Epithelial cell of esophagus (primary cell): ENCODE measurements around the gene MYO1A.

ENCODE experiments used
- DNase-seq: peaks from one replicate; pipeline ENCODE4 v3.0.0; 2010; ENCODE audit warnings: low read depth
- H3K4me3 ChIP-seq: 2 replicates; pipeline ENCODE4 v1.5.1; 2011; ENCODE audit warnings: mild to moderate bottlenecking, low read length, control low read depth
- TF ChIP-seq, protein P1 (sequence below): IDR thresholded peaks from 2 replicates; pipeline ENCODE4 v1.5.1; 2011; ENCODE audit warnings: low read depth, mild to moderate bottlenecking, low read length, control low read depth, inconsistent platforms; ENCODE audit not compliant: insufficient read depth; ENCODE audit errors: missing control alignments

Gene MYO1A

DNA sequence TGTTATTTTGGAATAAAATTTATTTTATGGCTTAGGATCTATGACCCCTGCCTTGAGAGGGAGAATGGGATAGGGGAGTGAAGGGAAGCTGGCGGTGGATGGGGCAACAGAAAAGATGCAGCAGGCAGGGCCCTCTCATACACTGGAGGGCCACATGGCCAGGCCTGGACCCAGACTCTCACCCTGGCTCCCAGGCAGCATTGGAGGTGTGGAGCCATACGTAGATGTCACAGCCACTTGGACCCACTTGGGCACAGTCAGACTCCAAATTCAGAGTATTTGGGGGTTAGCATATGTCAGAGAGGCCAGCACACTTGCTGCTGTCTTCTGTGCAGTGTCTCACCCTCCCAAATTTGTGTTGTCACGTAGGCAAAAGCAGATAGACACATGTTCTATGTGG lies 45.5 kb upstream of the MYO1A start:
- H3K4me3 ChIP-seq, result no peak overlapping the region
- TF ChIP-seq, protein P1, sequence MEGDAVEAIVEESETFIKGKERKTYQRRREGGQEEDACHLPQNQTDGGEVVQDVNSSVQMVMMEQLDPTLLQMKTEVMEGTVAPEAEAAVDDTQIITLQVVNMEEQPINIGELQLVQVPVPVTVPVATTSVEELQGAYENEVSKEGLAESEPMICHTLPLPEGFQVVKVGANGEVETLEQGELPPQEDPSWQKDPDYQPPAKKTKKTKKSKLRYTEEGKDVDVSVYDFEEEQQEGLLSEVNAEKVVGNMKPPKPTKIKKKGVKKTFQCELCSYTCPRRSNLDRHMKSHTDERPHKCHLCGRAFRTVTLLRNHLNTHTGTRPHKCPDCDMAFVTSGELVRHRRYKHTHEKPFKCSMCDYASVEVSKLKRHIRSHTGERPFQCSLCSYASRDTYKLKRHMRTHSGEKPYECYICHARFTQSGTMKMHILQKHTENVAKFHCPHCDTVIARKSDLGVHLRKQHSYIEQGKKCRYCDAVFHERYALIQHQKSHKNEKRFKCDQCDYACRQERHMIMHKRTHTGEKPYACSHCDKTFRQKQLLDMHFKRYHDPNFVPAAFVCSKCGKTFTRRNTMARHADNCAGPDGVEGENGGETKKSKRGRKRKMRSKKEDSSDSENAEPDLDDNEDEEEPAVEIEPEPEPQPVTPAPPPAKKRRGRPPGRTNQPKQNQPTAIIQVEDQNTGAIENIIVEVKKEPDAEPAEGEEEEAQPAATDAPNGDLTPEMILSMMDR, result no peak
- no peak for DNase-seq

DNA sequence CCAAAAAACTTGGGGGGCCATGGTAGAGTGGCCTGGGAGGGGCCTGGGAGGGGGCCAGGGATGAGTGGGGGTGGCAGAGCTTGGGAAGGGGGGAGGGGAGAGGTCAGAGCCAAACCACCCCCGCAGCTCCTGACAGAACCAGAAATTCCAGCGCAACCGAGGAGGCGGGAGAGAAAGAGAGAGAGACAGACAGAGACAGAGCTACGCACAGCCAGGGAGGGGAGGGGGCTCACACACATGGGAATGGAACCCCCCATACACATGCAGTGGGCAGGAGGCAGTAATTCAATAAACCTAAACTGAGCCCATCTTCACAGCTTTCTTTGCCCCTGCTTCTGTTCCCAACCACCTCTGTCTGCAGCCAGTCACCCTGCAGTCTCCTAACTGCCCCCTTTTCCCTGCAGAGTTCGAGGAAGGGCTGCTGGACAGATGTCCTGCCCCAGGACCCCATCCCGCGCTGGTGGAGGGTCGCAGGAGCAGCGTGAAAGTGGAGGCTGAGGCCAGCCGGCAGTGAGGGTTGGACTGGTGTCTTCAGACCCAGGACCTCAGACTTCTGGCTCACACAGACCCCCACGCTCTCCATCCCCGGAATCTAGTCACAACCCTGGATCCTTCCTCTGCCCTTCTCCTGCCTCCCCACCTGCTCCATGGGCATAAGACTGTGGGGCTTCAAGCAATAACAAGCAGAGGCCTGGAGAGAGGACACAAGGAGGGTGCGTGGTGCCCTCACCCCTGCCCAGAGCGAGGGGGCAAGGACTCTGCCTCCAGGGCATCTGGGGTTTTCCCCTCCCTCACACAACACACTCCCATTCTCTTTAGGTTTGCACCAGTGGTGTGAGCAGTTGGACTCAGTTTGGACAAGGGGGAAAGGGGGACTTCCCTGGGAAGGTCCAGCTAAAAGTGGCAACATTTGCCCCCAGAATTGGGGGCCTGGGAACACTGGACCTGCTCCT lies 44.6 kb upstream of the MYO1A start:
- DNase-seq, result no peak
- TF ChIP-seq, protein P1, result no peak
- H3K4me3 ChIP-seq, result no peak overlapping the region

DNA sequence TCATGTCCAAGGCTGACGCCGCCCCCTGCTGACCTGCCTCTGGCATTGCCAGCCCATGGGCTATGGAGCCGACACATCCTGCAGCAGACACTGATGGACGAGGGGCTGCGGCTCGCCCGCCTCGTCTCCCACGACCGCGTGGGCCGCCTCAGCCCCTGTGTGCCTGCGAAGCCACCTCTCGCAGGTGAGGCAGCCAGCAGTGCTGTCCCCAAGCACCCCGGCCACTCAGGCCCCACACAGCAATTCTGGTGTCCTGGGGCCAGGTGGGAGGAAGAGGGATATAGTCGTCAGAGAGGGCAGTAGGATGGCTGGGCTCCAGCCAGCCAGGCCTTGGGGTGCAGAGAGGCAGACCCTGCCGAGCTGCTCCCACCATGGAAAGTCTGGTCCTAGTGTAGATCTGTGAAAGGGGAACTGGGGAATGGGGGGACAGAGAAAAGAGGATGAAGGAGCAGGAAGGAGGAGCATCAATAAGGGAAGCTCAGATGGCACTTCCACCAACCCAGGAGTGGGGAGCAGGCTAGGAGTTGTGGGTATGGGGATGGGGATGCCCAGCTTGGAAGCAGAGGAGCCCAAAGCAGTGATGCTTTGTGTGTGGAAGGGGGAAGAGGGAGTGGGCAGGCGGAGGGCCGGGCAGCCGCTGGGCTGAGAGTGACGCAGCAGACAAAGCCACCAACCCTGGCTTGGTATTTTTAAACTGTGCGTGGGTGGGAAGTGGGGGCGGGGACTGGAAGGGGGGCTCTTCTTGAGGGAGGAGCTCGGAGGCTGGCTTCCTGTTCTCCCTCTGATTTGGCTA lies 43.7 kb upstream of the MYO1A start:
- H3K4me3 ChIP-seq, result peak overlapping the region; percentile 11
- TF ChIP-seq, protein P1, result peak; percentile 55
- peak; percentile 83 for DNase-seq

DNA sequence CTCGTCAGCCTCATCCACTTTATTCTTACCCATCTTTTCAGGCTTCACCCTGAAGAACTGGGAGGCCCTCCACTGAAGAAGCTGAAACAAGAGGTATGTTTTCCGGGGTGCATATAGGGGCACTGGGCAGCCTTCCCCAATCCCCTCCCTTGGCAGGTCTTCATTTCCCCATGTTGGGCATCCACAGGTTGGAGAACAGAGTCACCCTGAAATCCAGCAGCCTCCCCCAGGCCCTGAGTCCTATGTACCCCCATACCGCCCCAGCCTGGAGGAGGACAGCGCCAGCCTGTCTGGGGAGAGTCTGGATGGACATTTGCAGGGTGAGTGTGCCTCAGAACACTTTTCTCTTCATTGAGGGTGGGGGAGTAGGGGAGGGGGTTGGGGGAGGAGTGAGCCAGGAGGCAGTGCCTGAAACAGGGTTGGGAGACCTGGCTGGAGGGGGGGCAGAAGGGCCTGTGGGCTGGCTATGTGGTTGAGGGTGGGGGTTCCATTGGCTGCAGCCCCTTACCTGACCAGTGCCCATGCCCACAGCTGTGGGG lies 43.0 kb upstream of the MYO1A start:
- H3K4me3 ChIP-seq, result peak overlapping the region; percentile 2
- DNase-seq, result no peak
- TF ChIP-seq, protein P1, result no peak

DNA sequence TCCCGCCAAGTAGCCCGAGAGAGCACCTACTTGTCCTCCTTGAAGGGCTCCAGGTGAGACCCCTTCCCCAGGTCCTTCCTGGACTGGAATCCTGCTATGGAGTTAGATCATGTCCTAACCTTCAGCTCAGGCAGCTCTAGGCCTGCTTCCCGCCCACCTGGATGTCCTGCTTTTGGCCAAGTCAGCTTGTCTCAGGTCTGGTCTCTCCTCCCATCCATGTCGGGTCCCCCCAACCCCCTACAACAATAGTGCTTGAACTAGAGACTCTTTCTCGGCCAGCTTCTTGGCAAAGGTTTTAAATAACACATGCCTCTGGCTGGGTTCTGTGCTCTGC lies 42.6 kb upstream of the MYO1A start:
- H3K4me3 ChIP-seq, result peak overlapping the region; percentile 2
- TF ChIP-seq, protein P1, result no peak
- DNase-seq, result no peak

DNA sequence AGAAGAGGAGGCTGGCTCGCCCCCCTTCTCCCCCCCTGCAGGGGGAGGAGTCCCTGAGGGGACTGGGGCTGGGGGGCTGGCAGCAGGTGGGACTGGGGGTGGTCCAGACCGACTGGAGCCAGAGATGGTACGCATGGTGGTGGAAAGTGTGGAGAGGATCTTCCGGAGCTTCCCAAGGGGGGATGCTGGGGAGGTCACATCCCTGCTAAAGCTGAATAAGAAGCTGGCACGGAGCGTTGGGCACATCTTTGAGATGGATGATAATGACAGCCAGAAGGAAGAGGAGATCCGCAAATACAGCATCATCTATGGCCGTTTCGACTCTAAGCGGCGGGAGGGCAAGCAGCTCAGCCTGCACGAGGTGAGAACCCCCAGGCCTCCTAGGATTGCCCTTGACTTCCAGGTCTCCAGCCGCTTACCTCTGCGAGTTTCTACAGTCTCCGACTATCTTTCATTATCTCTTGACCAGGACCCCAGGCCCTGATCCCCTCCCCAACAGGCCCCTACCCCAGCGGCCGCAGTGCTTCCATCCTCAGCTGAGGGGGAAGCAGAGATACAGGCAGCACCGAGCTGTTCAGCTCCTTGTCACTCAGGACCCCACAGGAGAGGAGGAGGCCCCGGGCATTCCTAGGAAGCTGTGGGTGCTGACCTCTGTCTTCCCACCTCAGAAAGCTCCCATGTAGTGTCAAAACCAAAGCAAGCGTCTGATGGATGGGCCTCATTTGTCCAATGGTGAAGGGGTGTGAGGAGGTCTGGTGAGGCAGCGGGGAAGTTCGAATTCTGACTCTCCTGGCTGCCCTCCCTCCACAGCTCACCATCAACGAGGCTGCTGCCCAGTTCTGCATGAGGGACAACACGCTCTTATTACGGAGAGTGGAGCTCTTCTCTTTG lies 42.0 kb upstream of the MYO1A start:
- TF ChIP-seq, protein P1, result no peak
- no peak for DNase-seq
- H3K4me3 ChIP-seq, result no peak overlapping the region
